ENCODE data around the gene SMARCC2. TPM values are rescaled to one million over a fixed set of nuclear protein-coding genes. Genes with fewer than 3 reads are reported as not detected.

Gene SMARCC2
- polyA plus RNA-seq, 3 donors, result 22.2 to 63.7 (median 43.5) TPM

DNA sequence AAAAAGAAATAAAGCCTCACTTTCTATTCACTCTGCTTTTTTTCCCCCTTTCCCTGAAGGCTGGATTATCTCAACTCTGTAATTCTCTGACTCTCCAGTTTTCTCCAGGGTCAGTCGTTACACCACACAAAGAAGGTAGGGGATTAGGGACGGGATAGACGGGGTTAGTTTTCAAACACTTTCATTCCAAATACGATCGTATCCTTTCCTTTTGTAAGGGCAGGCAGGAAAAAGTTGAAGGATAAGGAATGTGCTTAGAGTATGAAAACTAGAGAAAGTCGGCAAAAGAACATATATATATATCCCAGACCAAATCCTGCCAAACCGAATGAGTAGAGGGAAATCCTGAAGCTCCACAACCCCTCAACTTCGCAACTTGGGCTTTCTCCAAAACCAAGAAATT, 61.8 kb downstream of the SMARCC2 start:
- no peak for DNase-seq
- Histone ChIP-seq H3K27me3 (ENCODE audit: control insufficient read depth in 2 of 2, insufficient read depth in 2 of 2, low read length in 2 of 2) (no peaks in the 10 kb centered on the region), H2AFZ (ENCODE audit: insufficient read depth, low read depth, low read length, poor library complexity, severe bottlenecking) (no peak overlapping the region), H3K79me2 (ENCODE audit: insufficient read depth, low read length) (peaks cover 57% of the 10 kb centered on the region), H3K4me2 (replicated peaks; ENCODE audit: extremely low read depth, low read length, poor library complexity, severe bottlenecking) (peak overlapping the region; percentile 99), H3K9ac (ENCODE audit: insufficient read depth, low read length, poor library complexity, severe bottlenecking) (no peak overlapping the region), H3K36me3 (replicated peaks in 1 of 2; ENCODE audit: control insufficient read depth in 1 of 2, insufficient read depth in 2 of 2, low read length in 2 of 2) (peaks cover 20 to 28% of the 10 kb centered on the region in 2 donors), H3K4me1 (ENCODE audit: control insufficient read depth in 1 of 2, insufficient read depth in 2 of 2, low read length in 2 of 2) (peaks cover 55 to 72% of the 10 kb centered on the region in 2 donors), H3K9me3 (replicated peaks in 1 of 2; ENCODE audit: control insufficient read depth in 1 of 2, insufficient read depth in 1 of 2, low read length in 2 of 2) (no peaks in the 10 kb centered on the region), H3K27ac (ENCODE audit: low read depth in 1 of 2, low read length in 2 of 2) (peak overlapping the region; percentile 54 to 73), H3K4me3 (replicated peaks in 1 of 3; ENCODE audit: low read depth in 2 of 3, low read length in 3 of 3) (peak overlapping the region; percentile 21 to 99 (median 25)), H4K20me1 (ENCODE audit: insufficient read depth, low read length) (peaks cover 5% of the 10 kb centered on the region)
- H3K27ac Mint-ChIP-seq, result peak overlapping the region; percentile 84 to 94 (median 93)
- H3K27me3 Mint-ChIP-seq (ENCODE audit: low read depth in 3 of 3), result peaks cover 0 to 6% (median 1%) of the 10 kb centered on the region in 3 donors
- TF ChIP-seq, protein P1, sequence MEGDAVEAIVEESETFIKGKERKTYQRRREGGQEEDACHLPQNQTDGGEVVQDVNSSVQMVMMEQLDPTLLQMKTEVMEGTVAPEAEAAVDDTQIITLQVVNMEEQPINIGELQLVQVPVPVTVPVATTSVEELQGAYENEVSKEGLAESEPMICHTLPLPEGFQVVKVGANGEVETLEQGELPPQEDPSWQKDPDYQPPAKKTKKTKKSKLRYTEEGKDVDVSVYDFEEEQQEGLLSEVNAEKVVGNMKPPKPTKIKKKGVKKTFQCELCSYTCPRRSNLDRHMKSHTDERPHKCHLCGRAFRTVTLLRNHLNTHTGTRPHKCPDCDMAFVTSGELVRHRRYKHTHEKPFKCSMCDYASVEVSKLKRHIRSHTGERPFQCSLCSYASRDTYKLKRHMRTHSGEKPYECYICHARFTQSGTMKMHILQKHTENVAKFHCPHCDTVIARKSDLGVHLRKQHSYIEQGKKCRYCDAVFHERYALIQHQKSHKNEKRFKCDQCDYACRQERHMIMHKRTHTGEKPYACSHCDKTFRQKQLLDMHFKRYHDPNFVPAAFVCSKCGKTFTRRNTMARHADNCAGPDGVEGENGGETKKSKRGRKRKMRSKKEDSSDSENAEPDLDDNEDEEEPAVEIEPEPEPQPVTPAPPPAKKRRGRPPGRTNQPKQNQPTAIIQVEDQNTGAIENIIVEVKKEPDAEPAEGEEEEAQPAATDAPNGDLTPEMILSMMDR (IDR thresholded peaks at IDR 0.05), result no peak
- peaks cover 28 to 34% of the 10 kb centered on the region in 2 donors for H3K36me3 Mint-ChIP-seq
- H3K4me1 Mint-ChIP-seq, result peaks cover 65% of the 10 kb centered on the region
- intact Hi-C loops (cut with micrococcal nuclease), result loop anchor here (2.0 to 10.0 kb wide), 5 partner anchors 31 to 337 kb away; partner anchors contain the start of genes SPRYD4 (in 2 of the 2), MYL6 (in 1 of the 2), NABP2 (in 1 of the 2) and RNF41 (in 1 of the 2)
- 0% methylated on average over 2 of the region's 8 CpGs for WGBS (ENCODE audit: insufficient coverage)
- peak overlapping the region; percentile 95 to 98 for H3K4me3 Mint-ChIP-seq
- H3K9me3 Mint-ChIP-seq, result peaks cover 0 to 4% (median 0%) of the 10 kb centered on the region in 7 donors

DNA sequence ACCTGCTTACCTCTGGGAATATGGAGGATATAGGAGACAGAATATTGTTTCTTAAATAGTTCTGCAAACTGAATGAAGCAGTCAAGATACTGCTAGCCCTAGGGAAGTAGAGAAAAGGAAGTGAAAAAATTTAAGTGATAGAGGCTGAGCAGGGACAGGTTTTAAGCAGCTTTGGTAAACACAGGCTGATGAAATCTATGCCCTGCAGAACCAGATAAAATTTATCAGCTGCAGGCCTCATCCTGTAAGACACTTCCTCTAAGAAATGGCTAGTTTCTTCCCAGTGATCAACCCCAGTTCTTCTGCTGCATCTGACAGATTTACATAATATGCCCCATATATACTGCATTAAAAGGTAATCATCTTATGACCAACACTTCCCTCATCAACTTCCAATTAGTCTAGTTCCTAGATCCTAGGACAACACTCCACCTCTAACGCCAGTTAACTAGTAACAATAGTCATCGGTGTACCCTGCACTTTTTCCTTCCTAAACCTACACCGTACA, 62.5 kb downstream of the SMARCC2 start:
- Histone ChIP-seq H3K4me2 (replicated peaks; ENCODE audit: extremely low read depth, low read length, poor library complexity, severe bottlenecking) (peak overlapping the region; percentile 99), H3K4me3 (replicated peaks in 1 of 3; ENCODE audit: low read depth in 2 of 3, low read length in 3 of 3) (peak overlapping the region in 1 of 3 experiments; percentile 99), H3K79me2 (ENCODE audit: insufficient read depth, low read length) (peaks cover 63% of the 10 kb centered on the region), H2AFZ (ENCODE audit: insufficient read depth, low read depth, low read length, poor library complexity, severe bottlenecking) (no peak overlapping the region), H3K9me3 (replicated peaks in 1 of 2; ENCODE audit: control insufficient read depth in 1 of 2, insufficient read depth in 1 of 2, low read length in 2 of 2) (no peaks in the 10 kb centered on the region), H3K27ac (ENCODE audit: low read depth in 1 of 2, low read length in 2 of 2) (peak overlapping the region in 1 of 2 donors; percentile 73), H4K20me1 (ENCODE audit: insufficient read depth, low read length) (peaks cover 11% of the 10 kb centered on the region), H3K9ac (ENCODE audit: insufficient read depth, low read length, poor library complexity, severe bottlenecking) (no peak overlapping the region), H3K27me3 (ENCODE audit: control insufficient read depth in 2 of 2, insufficient read depth in 2 of 2, low read length in 2 of 2) (no peaks in the 10 kb centered on the region), H3K36me3 (replicated peaks in 1 of 2; ENCODE audit: control insufficient read depth in 1 of 2, insufficient read depth in 2 of 2, low read length in 2 of 2) (peaks cover 13 to 28% of the 10 kb centered on the region in 2 donors), H3K4me1 (ENCODE audit: control insufficient read depth in 1 of 2, insufficient read depth in 2 of 2, low read length in 2 of 2) (peaks cover 55 to 72% of the 10 kb centered on the region in 2 donors)
- DNase-seq, result peak; percentile 24 to 60 (median 57)
- peaks cover 0 to 4% (median 0%) of the 10 kb centered on the region in 7 donors for H3K9me3 Mint-ChIP-seq
- H3K4me1 Mint-ChIP-seq, result peaks cover 66% of the 10 kb centered on the region
- TF ChIP-seq, protein P1 (IDR thresholded peaks at IDR 0.05), result no peak
- H3K27ac Mint-ChIP-seq, result peak overlapping the region; percentile 84 to 94 (median 93)
- peaks cover 24 to 32% of the 10 kb centered on the region in 2 donors for H3K36me3 Mint-ChIP-seq
- WGBS (ENCODE audit: insufficient coverage), result 0% methylated on average over 1 of the region's 3 CpGs
- intact Hi-C loops (cut with micrococcal nuclease), result loop anchor here (2.0 to 10.0 kb wide), 5 partner anchors 32 to 338 kb away; partner anchors contain the start of genes SPRYD4 (in 2 of the 2), MYL6 (in 1 of the 2), NABP2 (in 1 of the 2) and RNF41 (in 1 of the 2)
- peak overlapping the region in 1 of 2 donors; percentile 98 for H3K4me3 Mint-ChIP-seq
- peaks cover 0 to 6% (median 1%) of the 10 kb centered on the region in 3 donors for H3K27me3 Mint-ChIP-seq (ENCODE audit: low read depth in 3 of 3)

Measured in CD14-positive monocyte (primary cell).